22Rv1 (cell line): ENCODE data around the gene TPRA1.

Experiments used
- H3K27ac ChIP-seq: fragments of 450-650 bp; 2 replicates; pipeline ENCODE4 v1.5.1; 2017
- ZFX ChIP-seq: fragments of 450-650 bp; IDR thresholded peaks from 2 replicates; pipeline ENCODE4 v1.6.1; 2017; ENCODE audit warnings: antibody characterized with exemption, borderline replicate concordance
- TF ChIP-seq, protein P1 (sequence below): fragments of 450-650 bp; IDR thresholded peaks from 2 replicates; pipeline ENCODE4 v1.5.1; 2017; ENCODE audit warnings: mild to moderate bottlenecking

TPRA1 gene

DNA sequence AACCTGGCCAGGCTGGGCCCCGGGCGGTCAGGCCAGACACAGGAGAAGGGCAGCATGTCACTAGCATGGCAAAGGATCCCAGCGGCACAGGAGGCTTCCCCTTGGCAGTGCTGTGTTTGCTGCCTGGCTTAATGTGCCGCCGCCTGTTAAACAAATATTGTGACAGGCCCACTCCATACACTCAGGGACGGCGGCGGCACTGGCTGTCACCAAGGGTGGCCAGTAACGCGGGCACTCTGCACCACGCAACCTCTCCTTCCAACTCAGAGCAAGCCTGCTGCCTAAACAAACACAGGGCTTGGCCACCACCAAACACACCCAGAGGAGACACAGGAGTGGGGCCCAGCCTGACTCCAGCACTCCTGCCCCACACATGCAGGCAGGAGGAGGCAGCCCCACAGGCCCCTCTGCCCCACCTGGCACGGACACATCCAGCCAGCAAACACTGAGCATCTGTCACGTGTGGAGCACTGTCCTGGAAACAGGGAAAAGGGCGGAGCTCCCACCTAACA lies 48.0 kb downstream of the TPRA1 start:
- TF ChIP-seq, protein P1, sequence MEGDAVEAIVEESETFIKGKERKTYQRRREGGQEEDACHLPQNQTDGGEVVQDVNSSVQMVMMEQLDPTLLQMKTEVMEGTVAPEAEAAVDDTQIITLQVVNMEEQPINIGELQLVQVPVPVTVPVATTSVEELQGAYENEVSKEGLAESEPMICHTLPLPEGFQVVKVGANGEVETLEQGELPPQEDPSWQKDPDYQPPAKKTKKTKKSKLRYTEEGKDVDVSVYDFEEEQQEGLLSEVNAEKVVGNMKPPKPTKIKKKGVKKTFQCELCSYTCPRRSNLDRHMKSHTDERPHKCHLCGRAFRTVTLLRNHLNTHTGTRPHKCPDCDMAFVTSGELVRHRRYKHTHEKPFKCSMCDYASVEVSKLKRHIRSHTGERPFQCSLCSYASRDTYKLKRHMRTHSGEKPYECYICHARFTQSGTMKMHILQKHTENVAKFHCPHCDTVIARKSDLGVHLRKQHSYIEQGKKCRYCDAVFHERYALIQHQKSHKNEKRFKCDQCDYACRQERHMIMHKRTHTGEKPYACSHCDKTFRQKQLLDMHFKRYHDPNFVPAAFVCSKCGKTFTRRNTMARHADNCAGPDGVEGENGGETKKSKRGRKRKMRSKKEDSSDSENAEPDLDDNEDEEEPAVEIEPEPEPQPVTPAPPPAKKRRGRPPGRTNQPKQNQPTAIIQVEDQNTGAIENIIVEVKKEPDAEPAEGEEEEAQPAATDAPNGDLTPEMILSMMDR = no peak
- TF ChIP-seq ZFX = no peak
- peak overlapping the region; percentile 57 for H3K27ac ChIP-seq

DNA sequence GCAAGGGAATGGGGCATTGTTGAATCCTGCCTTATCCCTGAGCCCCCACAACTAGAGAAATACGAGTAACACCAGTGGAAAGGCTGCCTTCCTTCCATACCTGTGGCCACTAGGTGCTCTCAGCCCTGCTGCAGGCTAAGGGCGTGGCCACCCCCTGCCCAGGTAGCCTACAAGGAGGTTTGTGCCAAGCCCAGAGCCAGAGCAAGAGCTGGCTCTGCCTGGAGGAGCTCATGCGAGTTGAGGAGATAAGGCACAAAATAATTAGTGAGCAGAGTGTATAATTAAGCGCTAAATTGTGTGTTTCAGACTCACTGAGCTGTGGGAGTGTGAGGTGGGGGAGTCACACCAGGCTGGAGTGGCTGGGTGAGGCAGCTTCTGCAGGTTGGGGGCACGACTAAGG lies 49.2 kb downstream of the TPRA1 start:
- TF ChIP-seq, protein P1 = 0 out of 2 replicates have a peak, but pooled peaks have one; percentile 11
- no peak for TF ChIP-seq ZFX

DNA sequence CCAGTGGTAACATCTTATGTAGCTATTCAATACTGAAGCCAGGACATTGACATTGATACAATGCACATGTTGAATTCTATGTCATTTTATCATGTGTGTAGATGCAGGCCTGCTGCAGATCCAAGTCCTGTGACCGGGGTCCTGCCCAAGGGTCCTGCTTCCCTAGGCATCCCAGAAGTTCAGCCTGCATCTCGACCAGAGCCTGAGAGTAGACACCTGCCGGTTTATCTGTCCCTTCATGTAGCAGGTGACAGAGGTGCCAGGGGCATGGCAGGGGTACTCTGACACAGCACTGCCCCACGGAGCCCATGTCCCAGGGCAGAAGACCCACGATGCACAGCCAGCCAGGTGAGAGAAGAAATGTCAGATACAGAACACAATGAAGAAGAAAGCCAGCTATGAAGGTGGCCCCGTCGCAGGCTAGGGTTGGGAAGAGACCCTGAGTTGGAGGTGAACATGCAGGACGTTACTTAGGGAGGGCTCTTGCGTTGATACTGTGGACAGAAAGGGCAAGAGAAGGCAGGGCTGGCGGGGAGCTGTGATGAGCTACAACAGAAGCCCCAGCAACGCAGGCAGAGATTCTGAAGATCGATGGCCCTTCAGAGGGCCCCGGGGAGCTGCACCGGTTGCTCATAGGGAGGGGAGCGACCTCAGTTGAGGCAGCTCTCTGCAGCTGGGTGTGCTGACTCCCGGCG lies 51.0 kb downstream of the TPRA1 start:
- TF ChIP-seq ZFX = no peak
- TF ChIP-seq, protein P1 = no peak
- no peak overlapping the region for H3K27ac ChIP-seq

More for the DNA sequence above, 49.2 kb downstream of the TPRA1 start:
- no peak overlapping the region for H3K27ac ChIP-seq

DNA sequence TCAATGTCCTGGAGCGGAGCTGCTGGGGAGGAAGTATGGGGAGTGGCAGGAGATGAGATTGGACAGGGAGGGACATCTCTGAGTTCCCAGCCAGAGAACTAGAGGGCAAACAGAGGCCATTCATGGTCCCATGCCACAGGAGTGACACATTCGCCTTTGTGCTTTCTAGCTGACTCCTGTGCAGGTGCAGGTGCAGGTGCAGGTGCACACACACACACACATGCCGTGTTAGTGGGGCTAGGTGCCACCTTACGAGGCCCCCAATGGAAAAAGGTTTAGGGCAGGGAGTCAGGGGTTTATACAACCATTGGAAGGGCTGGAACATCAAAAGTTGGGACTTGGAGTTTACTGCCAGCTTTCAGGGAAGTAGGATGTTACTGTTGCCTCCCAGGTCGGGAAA lies 52.0 kb downstream of the TPRA1 start:
- H3K27ac ChIP-seq = no peak overlapping the region
- TF ChIP-seq, protein P1 = no peak
- no peak for TF ChIP-seq ZFX

DNA sequence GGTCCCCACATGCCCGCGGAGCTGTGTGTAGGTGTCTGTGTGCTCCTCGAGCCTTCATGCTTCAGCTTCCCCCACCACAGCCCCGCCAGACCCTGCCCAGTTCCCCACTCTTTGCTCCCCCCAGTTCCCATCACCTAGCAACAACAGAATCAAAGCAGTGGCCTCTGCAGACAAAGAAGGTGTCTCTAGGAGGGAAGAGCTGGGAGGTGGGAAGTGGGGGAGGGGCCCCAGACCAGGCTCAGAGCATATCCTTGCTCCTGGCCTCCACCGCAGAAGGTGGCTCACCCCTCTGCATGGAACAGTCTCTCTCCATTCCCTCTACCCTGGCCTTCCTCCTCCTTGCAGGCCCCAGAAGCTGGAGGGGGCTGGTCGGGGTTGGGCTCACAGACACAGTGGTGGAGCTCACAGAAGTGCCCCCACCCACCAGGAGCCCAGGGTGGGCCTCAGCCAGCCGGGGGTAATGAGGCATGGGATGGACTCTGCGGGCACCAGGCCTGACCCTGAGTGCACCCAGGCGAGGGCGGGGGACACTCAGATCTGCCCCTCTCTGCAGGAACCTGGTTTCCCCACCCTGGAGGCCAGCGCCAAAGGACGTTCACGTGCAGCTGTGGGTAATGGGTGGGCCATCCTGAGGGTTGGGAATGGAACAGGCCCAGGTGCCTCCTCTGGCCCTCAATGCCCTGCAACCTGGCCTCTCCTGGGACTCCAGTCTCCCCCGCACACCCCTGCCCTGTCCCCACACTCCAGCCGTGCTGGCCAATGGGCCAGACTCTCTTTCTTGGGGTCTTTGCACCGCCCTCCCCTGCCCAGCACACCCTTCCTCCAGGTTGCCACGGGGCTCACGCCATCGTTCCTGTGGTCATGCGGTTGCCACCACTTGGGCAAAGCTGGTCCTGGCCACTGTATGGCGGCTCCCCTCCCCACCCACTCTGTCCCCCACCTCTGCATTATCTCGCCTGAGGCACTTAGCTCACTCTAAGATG lies 53.4 kb downstream of the TPRA1 start:
- H3K27ac ChIP-seq = no peak overlapping the region
- TF ChIP-seq ZFX = no peak
- TF ChIP-seq, protein P1 = no peak

DNA sequence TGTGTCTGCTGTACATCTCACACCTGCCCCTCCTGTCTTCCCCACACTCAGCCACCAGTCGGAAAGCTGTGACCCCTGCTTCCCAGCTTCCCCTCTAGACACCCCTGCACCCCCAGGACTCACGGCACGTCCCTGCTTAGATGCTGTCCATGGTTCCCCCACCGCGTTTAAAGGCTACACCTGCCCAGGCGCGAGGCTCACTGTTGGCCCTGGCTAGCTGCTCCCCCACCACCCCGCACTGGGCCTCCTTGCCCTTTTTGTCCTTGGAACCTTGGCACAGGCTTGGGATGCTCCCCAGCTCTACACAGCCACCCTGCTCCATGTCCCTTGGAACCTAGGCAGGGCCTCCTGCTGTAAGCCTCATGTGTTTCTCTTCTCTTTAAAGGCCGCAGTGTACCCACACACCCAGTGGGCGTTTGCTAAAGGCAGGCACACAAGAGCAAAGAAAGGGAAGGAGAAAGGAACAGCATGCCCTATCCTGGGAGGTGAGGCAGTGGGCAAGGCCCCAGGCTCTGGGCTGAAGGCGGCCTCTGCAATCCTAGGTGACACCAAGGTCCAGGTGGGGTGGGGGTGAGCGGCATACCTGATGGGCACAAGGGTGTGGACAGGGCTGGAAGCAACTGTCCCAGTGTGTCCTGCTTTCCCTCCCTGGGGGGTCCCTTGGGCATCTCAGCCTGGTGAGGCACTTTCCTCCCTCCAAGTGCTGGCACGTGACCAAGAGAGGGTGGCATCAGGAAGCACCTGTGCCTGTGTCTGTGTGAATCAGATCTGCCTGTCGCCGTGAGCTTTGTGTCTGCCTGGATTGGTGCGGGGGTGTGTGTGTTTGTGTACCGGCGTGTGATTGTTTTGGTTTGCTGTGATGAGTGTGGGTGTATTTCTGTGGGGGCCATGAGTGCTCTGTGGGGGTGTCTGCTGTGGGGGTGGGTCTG lies 54.4 kb downstream of the TPRA1 start:
- H3K27ac ChIP-seq = no peak overlapping the region

More for the DNA sequence above, 54.4 kb downstream of the TPRA1 start:
- TF ChIP-seq, protein P1 = no peak
- TF ChIP-seq ZFX = no peak
